ENCODE results near the gene VSIR. TPM values are rescaled to one million over a fixed set of nuclear protein-coding genes. Genes with fewer than 3 reads are reported as not detected.
A peak's percentile ranks its signal among the peaks of the same experiment; 100 is the strongest.

Gene VSIR
- total and polyA plus RNA-seq, 9 of the 15 experiments (the other 6 are each of a cell fraction or from before 2014, with no cell fraction given): 0.14 to 20.5 (median 9.3) TPM

- TF ChIP-seq STAT6 (CRISPR knock-in tag; IDR thresholded peaks at IDR 0.05) (no peak), PBX2 (CRISPR knock-in tag; IDR thresholded peaks at IDR 0.05; ENCODE audit: low read depth) (no peak), PBX2 (tag; conservative IDR thresholded peaks at IDR 0.05; ENCODE audit: low read depth) (no peak), SIN3B (IDR thresholded peaks at IDR 0.05; ENCODE audit: low read depth) (no peak), NONO (IDR thresholded peaks at IDR 0.05; ENCODE audit: low read depth in 2 of 2, low read length in 1 of 2) (no peak), THRAP3 (IDR thresholded peaks at IDR 0.05; ENCODE audit: borderline replicate concordance) (no peak), MYNN (IDR thresholded peaks at IDR 0.05) (no peak), MYNN (CRISPR knock-in tag; IDR thresholded peaks at IDR 0.05) (no peak), NR2C2 (CRISPR knock-in tag; IDR thresholded peaks at IDR 0.05) (no peak), NR2C2 (tag; IDR thresholded peaks at IDR 0.05) (no peak), GMEB1 (CRISPR knock-in tag; IDR thresholded peaks at IDR 0.05) (0 out of 2 replicates have a peak, but pooled peaks have one; percentile 17), STAT5B (CRISPR knock-in tag; IDR thresholded peaks at IDR 0.05) (no peak), ZNF76 (CRISPR knock-in tag; IDR thresholded peaks at IDR 0.05; ENCODE audit: borderline replicate concordance) (peak; percentile 73; the same call in 1 of the 2 replicates), ZC3H4 (CRISPR knock-in tag; IDR thresholded peaks at IDR 0.05; ENCODE audit: borderline replicate concordance) (no peak), ZNF518B (CRISPR knock-in tag; IDR thresholded peaks at IDR 0.05) (no peak), ZNF785 (CRISPR knock-in tag; IDR thresholded peaks at IDR 0.05) (no peak), RBM39 (optimal IDR thresholded peaks at IDR 0.05; ENCODE audit: low read depth, low read length) (no peak)
These were observed 59.9 kb downstream of the VSIR start (continued) for GRCh38 chr10:71713135-71714030.
